Measurements from ENCODE around the gene CYP11A1. TPM values are rescaled to one million over a fixed set of nuclear protein-coding genes. Genes with fewer than 3 reads are reported as not detected.

The CYP11A1 gene
- total and polyA plus RNA-seq, 10 of the 15 experiments (the other 5 are each of a cell fraction or from before 2014, with no cell fraction given), result 0.11 to 1.2 (median 0.23) TPM; not detected in 5

GRCh38 chr15:74397239-74398068 is 30.0 kb upstream of the CYP11A1 start (continued):
- TF ChIP-seq ZBTB11 (CRISPR knock-in tag; IDR thresholded peaks at IDR 0.05) (no peak), NFIC (IDR thresholded peaks at IDR 0.05; ENCODE audit: low read depth, low read length) (no peak), PBX3 (IDR thresholded peaks at IDR 0.05; ENCODE audit: insufficient replicate concordance, low read depth, low read length) (peak; percentile 3), PAX5 (IDR thresholded peaks at IDR 0.05; ENCODE audit: borderline replicate concordance, low read depth, low read length) (peak; percentile 93), MLLT1 (IDR thresholded peaks at IDR 0.05) (0 out of 2 replicates have a peak, but pooled peaks have one; percentile 57), SIX5 (IDR thresholded peaks at IDR 0.05; ENCODE audit: low read depth, low read length, severe bottlenecking) (no peak), YBX1 (IDR thresholded peaks at IDR 0.05) (no peak), REST (IDR thresholded peaks at IDR 0.05; ENCODE audit: low read depth, low read length) (no peak), LARP7 (IDR thresholded peaks at IDR 0.05) (no peak; the same call in 1 of the 2 replicates), NFYA (IDR thresholded peaks at IDR 0.05; ENCODE audit: borderline replicate concordance, low read depth, low read length) (no peak), EZH2 (IDR thresholded peaks at IDR 0.05; ENCODE audit: borderline replicate concordance, control insufficient read depth, low read depth, low read length) (no peak), DPF2 (IDR thresholded peaks at IDR 0.05) (peak; percentile 65; the same call in 1 of the 2 replicates), USF1 (IDR thresholded peaks at IDR 0.05; ENCODE audit: borderline replicate concordance, extremely low read length, insufficient read depth, low read depth, low read length) (no peak), MEF2A (IDR thresholded peaks at IDR 0.05; ENCODE audit: insufficient read depth, low read depth, low read length) (no peak)
- TF ChIP-seq, protein P1, sequence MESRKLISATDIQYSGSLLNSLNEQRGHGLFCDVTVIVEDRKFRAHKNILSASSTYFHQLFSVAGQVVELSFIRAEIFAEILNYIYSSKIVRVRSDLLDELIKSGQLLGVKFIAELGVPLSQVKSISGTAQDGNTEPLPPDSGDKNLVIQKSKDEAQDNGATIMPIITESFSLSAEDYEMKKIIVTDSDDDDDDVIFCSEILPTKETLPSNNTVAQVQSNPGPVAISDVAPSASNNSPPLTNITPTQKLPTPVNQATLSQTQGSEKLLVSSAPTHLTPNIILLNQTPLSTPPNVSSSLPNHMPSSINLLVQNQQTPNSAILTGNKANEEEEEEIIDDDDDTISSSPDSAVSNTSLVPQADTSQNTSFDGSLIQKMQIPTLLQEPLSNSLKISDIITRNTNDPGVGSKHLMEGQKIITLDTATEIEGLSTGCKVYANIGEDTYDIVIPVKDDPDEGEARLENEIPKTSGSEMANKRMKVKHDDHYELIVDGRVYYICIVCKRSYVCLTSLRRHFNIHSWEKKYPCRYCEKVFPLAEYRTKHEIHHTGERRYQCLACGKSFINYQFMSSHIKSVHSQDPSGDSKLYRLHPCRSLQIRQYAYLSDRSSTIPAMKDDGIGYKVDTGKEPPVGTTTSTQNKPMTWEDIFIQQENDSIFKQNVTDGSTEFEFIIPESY (IDR thresholded peaks at IDR 0.05), result no peak
